H9 (cell line): ENCODE results near the gene FBLN2. TPM values are rescaled to one million over a fixed set of nuclear protein-coding genes. Genes with fewer than 3 reads are reported as not detected.

Experiments
- DNase-seq: peaks from one replicate; pipeline ENCODE4 v3.0.0-alpha.2; 2017
- H2AFZ ChIP-seq: one replicate; pipeline ENCODE4 v1.6.1; 2013; ENCODE audit warnings: mild to moderate bottlenecking, low read length, control low read depth, moderate library complexity
- H2AK5ac ChIP-seq: 2 replicates; pipeline ENCODE4 v1.6.1; 2013; ENCODE audit warnings: low read length, control low read depth, mixed read lengths; ENCODE audit not compliant: insufficient read length
- H2BK120ac ChIP-seq: one replicate; pipeline ENCODE4 v1.6.1; 2013; ENCODE audit warnings: low read depth, mild to moderate bottlenecking, low read length, control low read depth, inconsistent platforms; ENCODE audit not compliant: poor library complexity, severe bottlenecking
- H2BK12ac ChIP-seq: 2 replicates; pipeline ENCODE4 v1.6.1; 2013; ENCODE audit warnings: low read length, control low read depth, mixed read lengths, low read depth; ENCODE audit not compliant: insufficient read length
- H2BK15ac ChIP-seq: 2 replicates; pipeline ENCODE4 v1.6.1; 2013; ENCODE audit warnings: low read depth, low read length, control low read depth
- H2BK20ac ChIP-seq: one replicate; pipeline ENCODE4 v1.6.1; 2013; ENCODE audit warnings: low read depth, mild to moderate bottlenecking, low read length, control low read depth, inconsistent platforms; ENCODE audit not compliant: poor library complexity, severe bottlenecking
- H2BK5ac ChIP-seq: 2 replicates; pipeline ENCODE4 v1.6.1; 2013; ENCODE audit warnings: low read length, control low read depth, mixed read lengths; ENCODE audit not compliant: insufficient read length
- H3K14ac ChIP-seq: 2 replicates; pipeline ENCODE4 v1.6.1; 2013; ENCODE audit warnings: low read length, control low read depth; ENCODE audit not compliant: insufficient read depth
- H3K18ac ChIP-seq: 2 replicates; pipeline ENCODE4 v1.6.1; 2013; ENCODE audit warnings: low read depth, mild to moderate bottlenecking, mixed read lengths, low read length, control low read depth; ENCODE audit not compliant: insufficient read length
- H3K23ac ChIP-seq: 2 replicates; pipeline ENCODE4 v1.6.1; 2013; ENCODE audit warnings: low read length, control low read depth, mixed read lengths, low read depth; ENCODE audit not compliant: insufficient read length
- H3K23me2 ChIP-seq: 2 replicates; pipeline ENCODE4 v1.6.1; 2013; ENCODE audit warnings: low read depth, mild to moderate bottlenecking, mixed read lengths, low read length, control low read depth; ENCODE audit not compliant: insufficient read length, poor library complexity, severe bottlenecking
- H3K27ac ChIP-seq: 2 replicates; pipeline ENCODE4 v1.5.1; 2013; ENCODE audit warnings: low read length, control low read depth, mixed read lengths, low read depth; ENCODE audit not compliant: insufficient read length
- H3K27me3 ChIP-seq: 2 replicates; pipeline ENCODE4 v1.6.1; 2013; ENCODE audit warnings: low read length, control low read depth, inconsistent platforms; ENCODE audit not compliant: insufficient read depth
- H3K4ac ChIP-seq: 2 replicates; pipeline ENCODE4 v1.6.1; 2013; ENCODE audit warnings: low read depth, mild to moderate bottlenecking, control low read depth, inconsistent platforms, low read length, moderate library complexity
- H3K4me1 ChIP-seq: 2 replicates; pipeline ENCODE4 v1.6.1; 2013; ENCODE audit warnings: low read length, control low read depth, inconsistent platforms; ENCODE audit not compliant: insufficient read depth
- H3K4me2 ChIP-seq: 2 replicates; pipeline ENCODE4 v1.6.1; 2013; ENCODE audit warnings: low read length, control low read depth, mixed read lengths; ENCODE audit not compliant: insufficient read length, insufficient read depth
- H3K56ac ChIP-seq: 2 replicates; pipeline ENCODE4 v1.6.1; 2013; ENCODE audit warnings: low read depth, mild to moderate bottlenecking, mixed read lengths, low read length, control low read depth; ENCODE audit not compliant: insufficient read length
- H3K79me1 ChIP-seq: 2 replicates; pipeline ENCODE4 v1.6.1; 2013; ENCODE audit warnings: low read depth, mild to moderate bottlenecking, moderate library complexity, low read length, control low read depth, inconsistent platforms; ENCODE audit not compliant: insufficient read depth, poor library complexity, severe bottlenecking
- H3K79me2 ChIP-seq: 2 replicates; pipeline ENCODE4 v1.6.1; 2013; ENCODE audit warnings: low read length, control low read depth, inconsistent platforms; ENCODE audit not compliant: insufficient read depth
- H3K9ac ChIP-seq: 2 replicates; pipeline ENCODE4 v1.6.1; 2013; ENCODE audit warnings: low read length, control low read depth, mixed read lengths; ENCODE audit not compliant: insufficient read length; ENCODE audit errors: extremely low read depth
- H3K9me3 ChIP-seq: one replicate; pipeline ENCODE4 v1.6.1; 2013; ENCODE audit warnings: low read depth, low read length, inconsistent platforms; ENCODE audit not compliant: control insufficient read depth
- H3T11ph ChIP-seq: one replicate; pipeline ENCODE4 v1.6.1; 2013; ENCODE audit warnings: mild to moderate bottlenecking, low read length, control low read depth, inconsistent platforms
- H4K20me1 ChIP-seq: one replicate; pipeline ENCODE4 v1.6.1; 2013; ENCODE audit not compliant: control insufficient read depth, insufficient read length, insufficient read depth
- H4K5ac ChIP-seq: 2 replicates; pipeline ENCODE4 v1.6.1; 2013; ENCODE audit warnings: low read depth, mild to moderate bottlenecking, mixed read lengths, low read length, control low read depth; ENCODE audit not compliant: insufficient read length
- H4K8ac ChIP-seq: replicated peaks from 2 replicates; pipeline ENCODE4 v1.6.1; 2013; ENCODE audit warnings: low read length, control low read depth, mixed read lengths, low read depth; ENCODE audit not compliant: insufficient read length
- H4K91ac ChIP-seq: 2 replicates; pipeline ENCODE4 v1.6.1; 2013; ENCODE audit warnings: low read depth, mild to moderate bottlenecking, moderate library complexity, mixed read lengths, low read length, control low read depth; ENCODE audit not compliant: insufficient read length
- H3K27ac Mint-ChIP-seq, 3 experiments: 2 replicates in 2 of 3; 3 replicates in 1 of 3; pipeline ENCODE4 v1.8.0; 2020 to 2021; ENCODE audit warnings: mixed read lengths in 3 of 3, mild to moderate bottlenecking in 1 of 3, moderate library complexity in 1 of 3
- H3K27me3 Mint-ChIP-seq: 2 replicates; pipeline ENCODE4 v1.8.0; 2021; ENCODE audit warnings: low read depth, mild to moderate bottlenecking, moderate library complexity, mixed read lengths
- H3K36me3 Mint-ChIP-seq, 3 experiments: 2 replicates in 2 of 3; 3 replicates in 1 of 3; pipeline ENCODE4 v1.8.0; 2020 to 2021; ENCODE audit warnings: low read depth in 3 of 3, mixed read lengths in 3 of 3; ENCODE audit not compliant: insufficient read depth in 1 of 3
- H3K4me1 Mint-ChIP-seq, 2 experiments: 2 replicates each; pipeline ENCODE4 v1.8.0; 2020; ENCODE audit warnings: mixed read lengths in 2 of 2
- H3K4me3 Mint-ChIP-seq, 2 experiments: 2 replicates in 1 of 2; 3 replicates in 1 of 2; pipeline ENCODE4 v1.8.0; 2020 to 2021; ENCODE audit warnings: mild to moderate bottlenecking in 2 of 2, mixed read lengths in 2 of 2, moderate library complexity in 1 of 2
- H3K9me3 Mint-ChIP-seq, 2 experiments: 2 replicates in 1 of 2; 3 replicates in 1 of 2; pipeline ENCODE4 v1.8.0; 2020; ENCODE audit warnings: mild to moderate bottlenecking in 2 of 2, mixed read lengths in 2 of 2, moderate library complexity in 1 of 2
- CTCF ChIP-seq: fragments of 200-600 bp; sonication (generic); conservative IDR thresholded peaks from 3 replicates; pipeline ENCODE4 v1.8.0; 2021; ENCODE audit warnings: antibody characterized with exemption, mild to moderate bottlenecking
- WGBS: extraction: QIAGEN DNeasy Blood & Tissue Kit; methylation state at CpG from one replicate; pipeline ENCODE4 v1.1.7; 2013; ENCODE audit warnings: missing lambda C conversion rate, low lambda C conversion rate, mixed read lengths; ENCODE audit not compliant: insufficient read length; ENCODE audit errors: extremely low coverage; 5-methylcytosine and 5-hydroxymethylcytosine counted together
- total RNA-seq: library from RNA; stranded (reverse); gene quantifications from 2 replicates; pipeline ENCODE4 v1.2.1, GENCODE V29; 2021

Gene FBLN2
- total RNA-seq, 1 experiment from 2014 or later: 11.8 TPM

GRCh38 chr3:13634151-13634550 is 85.2 kb downstream of the FBLN2 start:
- Histone ChIP-seq H2BK12ac (no peak overlapping the region), H3K27me3 (no peaks in the 10 kb centered on the region), H4K20me1 (no peaks in the 10 kb centered on the region), H3K18ac (no peak overlapping the region), H3K4ac (no peak overlapping the region), H3K4me1 (no peaks in the 10 kb centered on the region), H2AK5ac (no peak overlapping the region), H3K23ac (no peak overlapping the region), H4K91ac (no peak overlapping the region), H2AFZ (no peak overlapping the region), H3T11ph (no peak overlapping the region), H2BK120ac (no peak overlapping the region), H3K14ac (peak overlapping the region; percentile 7; the same call in 1 of the 2 replicates), H3K9ac (no peak overlapping the region), H2BK20ac (no peak overlapping the region), H3K79me1 (no peaks in the 10 kb centered on the region), H3K27ac (no peak overlapping the region), H4K8ac (no peak overlapping the region), H3K79me2 (no peaks in the 10 kb centered on the region), H2BK15ac (no peak overlapping the region), H3K23me2 (no peaks in the 10 kb centered on the region), H3K56ac (no peak overlapping the region), H3K9me3 (no peaks in the 10 kb centered on the region), H2BK5ac (no peak overlapping the region), H3K4me2 (no peak overlapping the region), H4K5ac (no peak overlapping the region)
- no CpG with 5 or more reads among the region's 18 CpGs for WGBS
- no peak for TF ChIP-seq CTCF
- H3K27me3 Mint-ChIP-seq: no peaks in the 10 kb centered on the region; the same call in 1 of the 2 replicates
- peaks cover 0 to 2% (median 0%) of the 10 kb centered on the region in 3 experiments; a peak in 2 of 7 replicates for H3K36me3 Mint-ChIP-seq
- no peak overlapping the region for H3K27ac Mint-ChIP-seq
- H3K4me3 Mint-ChIP-seq: no peak overlapping the region
- H3K9me3 Mint-ChIP-seq: no peaks in the 10 kb centered on the region
- H3K4me1 Mint-ChIP-seq: no peaks in the 10 kb centered on the region
- DNase-seq: no peak
